SK-N-SH treated with all-trans-retinoic acid at 6 μM for 48 hours (cell line): Measurements from ENCODE around the gene WDR73.

Experiments used
- ATAC-seq: fragments of 200-7000 bp; cut with Tn5 transposase; 3 replicates; pipeline ENCODE4 v1.9.1; 2020; ENCODE audit warnings: mild to moderate bottlenecking, moderate library complexity
- ARNTL ChIP-seq: fragments of 450-650 bp; formaldehyde crosslinking; IDR thresholded peaks from 2 replicates; pipeline ENCODE4 v1.5.0; 2020; ENCODE audit warnings: low read depth, mild to moderate bottlenecking, moderate library complexity, borderline replicate concordance
- BACH2 ChIP-seq: fragments of 250-450 bp; sonication (Bioruptor Pico); IDR thresholded peaks from 2 replicates; pipeline ENCODE4 v1.9.0; 2021; ENCODE audit warnings: mild to moderate bottlenecking, borderline replicate concordance
- CSDC2 ChIP-seq: fragments of 250-450 bp; sonication (Bioruptor Pico); IDR thresholded peaks from 2 replicates; pipeline ENCODE4 v1.5.0; 2020; ENCODE audit warnings: mild to moderate bottlenecking, moderate library complexity
- GLIS3 ChIP-seq: fragments of 250-450 bp; sonication (Bioruptor Pico); IDR thresholded peaks from 2 replicates; pipeline ENCODE4 v1.5.0; 2020; ENCODE audit warnings: mild to moderate bottlenecking, moderate library complexity
- ISL1 ChIP-seq: fragments of 250-450 bp; sonication (Bioruptor Pico); IDR thresholded peaks from 2 replicates; pipeline ENCODE4 v2.1.2; 2022; ENCODE audit warnings: mild to moderate bottlenecking, moderate library complexity
- OSR1 ChIP-seq: fragments of 250-450 bp; sonication (Bioruptor Pico); IDR thresholded peaks from 2 replicates; pipeline ENCODE4 v1.8.0; 2022; ENCODE audit warnings: moderate library complexity, mild to moderate bottlenecking, inconsistent platforms
- RARB ChIP-seq: fragments of 250-450 bp; sonication (Bioruptor Pico); IDR thresholded peaks from 2 replicates; pipeline ENCODE4 v1.8.0; 2021; ENCODE audit warnings: mild to moderate bottlenecking, moderate library complexity
- SNAI2 ChIP-seq: fragments of 250-450 bp; sonication (Bioruptor Pico); IDR thresholded peaks from 2 replicates; pipeline ENCODE4 v1.5.0; 2020; ENCODE audit warnings: mild to moderate bottlenecking, moderate library complexity
- TCF4 ChIP-seq: fragments of 250-450 bp; sonication (Bioruptor Pico); IDR thresholded peaks from 2 replicates; pipeline ENCODE4 v1.8.0; 2021; ENCODE audit warnings: mild to moderate bottlenecking, moderate library complexity, borderline replicate concordance
- TOX ChIP-seq: fragments of 250-450 bp; sonication (Bioruptor Pico); IDR thresholded peaks from 2 replicates; pipeline ENCODE4 v1.8.0; 2021; ENCODE audit warnings: mild to moderate bottlenecking, moderate library complexity, borderline replicate concordance
- ZC3H10 ChIP-seq: fragments of 250-450 bp; sonication (Bioruptor Pico); IDR thresholded peaks from 2 replicates; pipeline ENCODE4 v1.5.1; 2021; ENCODE audit warnings: mild to moderate bottlenecking, moderate library complexity
- ZFP3 ChIP-seq: fragments of 250-450 bp; sonication (Bioruptor Pico); IDR thresholded peaks from 2 replicates; pipeline ENCODE4 v1.5.0; 2020; ENCODE audit warnings: mild to moderate bottlenecking, moderate library complexity
- ZFP30 ChIP-seq: fragments of 450-650 bp; formaldehyde crosslinking; IDR thresholded peaks from 2 replicates; pipeline ENCODE4 v1.5.0; 2022; ENCODE audit warnings: mild to moderate bottlenecking, moderate library complexity
- ZNF565 ChIP-seq: fragments of 450-650 bp; formaldehyde crosslinking; conservative IDR thresholded peaks from 2 replicates; pipeline ENCODE4 v1.5.0; 2020; ENCODE audit warnings: low read depth, mild to moderate bottlenecking, moderate library complexity
- ZNF70 ChIP-seq: fragments of 450-650 bp; formaldehyde crosslinking; IDR thresholded peaks from 2 replicates; pipeline ENCODE4 v1.5.0; 2020; ENCODE audit warnings: mild to moderate bottlenecking, moderate library complexity
- ZNF8 ChIP-seq: fragments of 450-650 bp; formaldehyde crosslinking; IDR thresholded peaks from 2 replicates; pipeline ENCODE4 v1.5.0; 2020; ENCODE audit warnings: mild to moderate bottlenecking, moderate library complexity
- TF ChIP-seq, protein P1 (sequence below): fragments of 250-450 bp; sonication (Bioruptor Pico); IDR thresholded peaks from 2 replicates; pipeline ENCODE4 v1.5.1; 2021; ENCODE audit warnings: mild to moderate bottlenecking, moderate library complexity
- TF ChIP-seq, protein P2 (sequence below): fragments of 250-450 bp; sonication (Bioruptor Pico); IDR thresholded peaks from 2 replicates; pipeline ENCODE4 v1.5.1; 2020; ENCODE audit warnings: low read depth, mild to moderate bottlenecking, moderate library complexity
- TF ChIP-seq, protein P3 (sequence below): fragments of 250-450 bp; sonication (Bioruptor Pico); IDR thresholded peaks from 2 replicates; pipeline ENCODE4 v1.5.0; 2020; ENCODE audit warnings: mild to moderate bottlenecking, moderate library complexity
- TF ChIP-seq, protein P4 (sequence below): fragments of 250-450 bp; sonication (Bioruptor Pico); IDR thresholded peaks from 2 replicates; pipeline ENCODE4 v1.8.0; 2020; ENCODE audit warnings: mild to moderate bottlenecking, moderate library complexity, borderline replicate concordance

Gene WDR73

DNA sequence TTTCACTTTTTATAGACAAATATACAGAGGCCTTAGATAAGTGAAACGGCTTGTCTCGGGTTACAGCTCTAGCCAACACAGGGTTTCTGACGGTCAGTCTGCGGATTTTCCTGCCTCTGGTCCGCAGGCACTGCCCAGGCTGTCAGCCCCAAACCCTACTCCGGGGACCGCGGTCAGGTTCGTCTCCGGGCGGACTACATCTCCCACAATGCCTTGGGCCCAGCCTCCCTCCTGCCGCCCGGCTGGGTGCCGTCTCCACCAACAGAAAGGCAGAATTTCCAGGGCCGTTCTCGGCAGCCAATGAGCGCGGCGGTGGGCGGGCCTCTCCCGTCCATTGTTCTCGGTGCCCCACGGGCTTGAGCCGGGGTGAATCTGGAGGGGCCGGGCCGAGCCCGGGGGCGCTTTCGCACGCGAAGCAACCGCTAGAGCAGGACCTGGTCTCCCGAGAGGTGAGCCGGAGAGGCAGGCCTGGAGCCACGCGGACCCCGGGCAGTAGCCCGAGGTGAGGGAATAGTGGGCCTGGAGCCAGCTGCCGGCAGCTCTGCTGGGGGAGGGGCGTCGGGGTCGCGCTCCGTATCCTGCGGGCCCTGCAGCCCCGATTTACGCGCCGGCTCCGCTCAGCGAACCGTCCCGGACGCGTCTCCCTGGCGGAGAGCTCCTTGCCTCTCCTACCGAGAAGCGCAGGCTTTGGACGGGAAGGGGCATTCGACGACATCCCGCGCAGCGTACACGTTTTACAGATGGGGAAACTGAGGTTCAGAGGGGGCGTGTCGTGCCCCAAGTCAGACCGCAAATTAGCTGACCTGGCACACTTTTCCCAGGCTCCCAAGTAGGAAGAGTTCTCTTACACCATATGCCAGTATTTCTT is 53.2 kb downstream of the WDR73 start, which contains the start of gene ZSCAN2:
Gene ZSCAN2 (plus strand): TSS at position 323 of the 868 bp plus-strand sequence. CDS start 2,919 bp downstream, outside the sequence.
- ATAC-seq = peak; percentile 99
- TF ChIP-seq ZNF8 (CRISPR knock-in tag) (no peak), GLIS3 (CRISPR knock-in tag) (no peak), TOX (CRISPR knock-in tag) (no peak), ZNF565 (CRISPR knock-in tag) (no peak), ZFP3 (CRISPR knock-in tag) (no peak), ZFP30 (CRISPR knock-in tag) (no peak), ZC3H10 (CRISPR knock-in tag) (no peak), BACH2 (CRISPR knock-in tag) (no peak), TCF4 (CRISPR knock-in tag) (no peak), ZNF70 (CRISPR knock-in tag) (no peak), OSR1 (CRISPR knock-in tag) (no peak), SNAI2 (CRISPR knock-in tag) (no peak), CSDC2 (no peak), RARB (CRISPR knock-in tag) (no peak)
- TF ChIP-seq, protein P1, sequence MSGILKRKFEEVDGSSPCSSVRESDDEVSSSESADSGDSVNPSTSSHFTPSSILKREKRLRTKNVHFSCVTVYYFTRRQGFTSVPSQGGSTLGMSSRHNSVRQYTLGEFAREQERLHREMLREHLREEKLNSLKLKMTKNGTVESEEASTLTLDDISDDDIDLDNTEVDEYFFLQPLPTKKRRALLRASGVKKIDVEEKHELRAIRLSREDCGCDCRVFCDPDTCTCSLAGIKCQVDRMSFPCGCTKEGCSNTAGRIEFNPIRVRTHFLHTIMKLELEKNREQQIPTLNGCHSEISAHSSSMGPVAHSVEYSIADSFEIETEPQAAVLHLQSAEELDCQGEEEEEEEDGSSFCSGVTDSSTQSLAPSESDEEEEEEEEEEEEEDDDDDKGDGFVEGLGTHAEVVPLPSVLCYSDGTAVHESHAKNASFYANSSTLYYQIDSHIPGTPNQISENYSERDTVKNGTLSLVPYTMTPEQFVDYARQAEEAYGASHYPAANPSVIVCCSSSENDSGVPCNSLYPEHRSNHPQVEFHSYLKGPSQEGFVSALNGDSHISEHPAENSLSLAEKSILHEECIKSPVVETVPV (CRISPR knock-in tag) = no peak
- TF ChIP-seq, protein P2, sequence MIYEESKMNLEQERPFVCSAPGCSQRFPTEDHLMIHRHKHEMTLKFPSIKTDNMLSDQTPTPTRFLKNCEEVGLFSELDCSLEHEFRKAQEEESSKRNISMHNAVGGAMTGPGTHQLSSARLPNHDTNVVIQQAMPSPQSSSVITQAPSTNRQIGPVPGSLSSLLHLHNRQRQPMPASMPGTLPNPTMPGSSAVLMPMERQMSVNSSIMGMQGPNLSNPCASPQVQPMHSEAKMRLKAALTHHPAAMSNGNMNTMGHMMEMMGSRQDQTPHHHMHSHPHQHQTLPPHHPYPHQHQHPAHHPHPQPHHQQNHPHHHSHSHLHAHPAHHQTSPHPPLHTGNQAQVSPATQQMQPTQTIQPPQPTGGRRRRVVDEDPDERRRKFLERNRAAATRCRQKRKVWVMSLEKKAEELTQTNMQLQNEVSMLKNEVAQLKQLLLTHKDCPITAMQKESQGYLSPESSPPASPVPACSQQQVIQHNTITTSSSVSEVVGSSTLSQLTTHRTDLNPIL (CRISPR knock-in tag) = no peak
- TF ChIP-seq, protein P3, sequence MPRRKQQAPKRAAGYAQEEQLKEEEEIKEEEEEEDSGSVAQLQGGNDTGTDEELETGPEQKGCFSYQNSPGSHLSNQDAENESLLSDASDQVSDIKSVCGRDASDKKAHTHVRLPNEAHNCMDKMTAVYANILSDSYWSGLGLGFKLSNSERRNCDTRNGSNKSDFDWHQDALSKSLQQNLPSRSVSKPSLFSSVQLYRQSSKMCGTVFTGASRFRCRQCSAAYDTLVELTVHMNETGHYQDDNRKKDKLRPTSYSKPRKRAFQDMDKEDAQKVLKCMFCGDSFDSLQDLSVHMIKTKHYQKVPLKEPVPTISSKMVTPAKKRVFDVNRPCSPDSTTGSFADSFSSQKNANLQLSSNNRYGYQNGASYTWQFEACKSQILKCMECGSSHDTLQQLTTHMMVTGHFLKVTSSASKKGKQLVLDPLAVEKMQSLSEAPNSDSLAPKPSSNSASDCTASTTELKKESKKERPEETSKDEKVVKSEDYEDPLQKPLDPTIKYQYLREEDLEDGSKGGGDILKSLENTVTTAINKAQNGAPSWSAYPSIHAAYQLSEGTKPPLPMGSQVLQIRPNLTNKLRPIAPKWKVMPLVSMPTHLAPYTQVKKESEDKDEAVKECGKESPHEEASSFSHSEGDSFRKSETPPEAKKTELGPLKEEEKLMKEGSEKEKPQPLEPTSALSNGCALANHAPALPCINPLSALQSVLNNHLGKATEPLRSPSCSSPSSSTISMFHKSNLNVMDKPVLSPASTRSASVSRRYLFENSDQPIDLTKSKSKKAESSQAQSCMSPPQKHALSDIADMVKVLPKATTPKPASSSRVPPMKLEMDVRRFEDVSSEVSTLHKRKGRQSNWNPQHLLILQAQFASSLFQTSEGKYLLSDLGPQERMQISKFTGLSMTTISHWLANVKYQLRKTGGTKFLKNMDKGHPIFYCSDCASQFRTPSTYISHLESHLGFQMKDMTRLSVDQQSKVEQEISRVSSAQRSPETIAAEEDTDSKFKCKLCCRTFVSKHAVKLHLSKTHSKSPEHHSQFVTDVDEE (CRISPR knock-in tag) = no peak
- TF ChIP-seq, protein P4, sequence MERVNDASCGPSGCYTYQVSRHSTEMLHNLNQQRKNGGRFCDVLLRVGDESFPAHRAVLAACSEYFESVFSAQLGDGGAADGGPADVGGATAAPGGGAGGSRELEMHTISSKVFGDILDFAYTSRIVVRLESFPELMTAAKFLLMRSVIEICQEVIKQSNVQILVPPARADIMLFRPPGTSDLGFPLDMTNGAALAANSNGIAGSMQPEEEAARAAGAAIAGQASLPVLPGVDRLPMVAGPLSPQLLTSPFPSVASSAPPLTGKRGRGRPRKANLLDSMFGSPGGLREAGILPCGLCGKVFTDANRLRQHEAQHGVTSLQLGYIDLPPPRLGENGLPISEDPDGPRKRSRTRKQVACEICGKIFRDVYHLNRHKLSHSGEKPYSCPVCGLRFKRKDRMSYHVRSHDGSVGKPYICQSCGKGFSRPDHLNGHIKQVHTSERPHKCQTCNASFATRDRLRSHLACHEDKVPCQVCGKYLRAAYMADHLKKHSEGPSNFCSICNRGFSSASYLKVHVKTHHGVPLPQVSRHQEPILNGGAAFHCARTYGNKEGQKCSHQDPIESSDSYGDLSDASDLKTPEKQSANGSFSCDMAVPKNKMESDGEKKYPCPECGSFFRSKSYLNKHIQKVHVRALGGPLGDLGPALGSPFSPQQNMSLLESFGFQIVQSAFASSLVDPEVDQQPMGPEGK (CRISPR knock-in tag) = no peak

DNA sequence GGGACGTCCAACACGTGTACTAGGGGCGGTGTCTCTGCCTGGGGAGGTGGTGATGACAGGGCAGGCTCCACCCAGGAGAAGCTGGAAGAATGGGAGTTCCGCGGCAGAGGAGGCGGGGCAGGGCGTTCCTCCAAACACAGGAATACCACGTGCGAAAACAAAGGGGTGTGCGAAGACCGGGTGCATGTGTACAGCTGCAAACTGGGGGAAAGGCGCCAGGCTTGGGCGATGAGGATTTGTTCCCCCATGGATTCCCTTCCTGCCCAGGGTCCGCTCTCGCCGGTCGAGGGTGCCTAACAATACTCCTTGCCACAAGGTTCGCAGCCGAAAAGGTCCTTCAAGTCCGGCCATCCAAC is 53.8 kb downstream of the WDR73 start:
- peak; percentile 84 for ATAC-seq

More for the DNA sequence above, 53.8 kb downstream of the WDR73 start:
- TF ChIP-seq, protein P2 (CRISPR knock-in tag) = no peak
- TF ChIP-seq ARNTL (CRISPR knock-in tag) = no peak
- TF ChIP-seq, protein P3 (CRISPR knock-in tag) = no peak
- no peak for TF ChIP-seq CSDC2
- no peak for TF ChIP-seq ISL1 (CRISPR knock-in tag)
- TF ChIP-seq TOX (CRISPR knock-in tag) = no peak
- TF ChIP-seq ZC3H10 (CRISPR knock-in tag) = no peak
- no peak for TF ChIP-seq RARB (CRISPR knock-in tag)
- TF ChIP-seq ZFP30 (CRISPR knock-in tag) = no peak
- no peak for TF ChIP-seq SNAI2 (CRISPR knock-in tag)
